Liver (tissue), 9 donors: ENCODE results near the gene NAGS. TPM values are rescaled to one million over a fixed set of nuclear protein-coding genes. Genes with fewer than 3 reads are reported as not detected.

Experiments
- DNase-seq: peaks from one replicate; pipeline ENCODE4 v3.0.0-alpha.2; 2017; ENCODE audit warnings: low spot score
- H3K27ac ChIP-seq, 2 donors: one replicate each; pipeline ENCODE4 v1.7.0; 2013; ENCODE audit warnings: inconsistent platforms in 2 of 2, low read length in 2 of 2, control low read depth in 1 of 2, low read depth in 1 of 2, mild to moderate bottlenecking in 1 of 2
- H3K27me3 ChIP-seq, 4 donors: one replicate each; pipeline versions ENCODE4 v1.6.1 to v1.7.0; 2013; ENCODE audit warnings: low read length in 3 of 4, inconsistent platforms in 1 of 4, mild to moderate bottlenecking in 1 of 4, moderate library complexity in 1 of 4; ENCODE audit not compliant: control insufficient read depth in 4 of 4, insufficient read depth in 4 of 4
- H3K36me3 ChIP-seq, 4 donors: one replicate each; pipeline versions ENCODE4 v1.6.1 to v1.7.0; 2013; ENCODE audit warnings: low read length in 3 of 4, mild to moderate bottlenecking in 3 of 4, low read depth in 1 of 4, moderate library complexity in 1 of 4; ENCODE audit not compliant: control insufficient read depth in 4 of 4, insufficient read depth in 3 of 4
- H3K4me1 ChIP-seq, 4 donors: one replicate each; pipeline versions ENCODE4 v1.6.1 to v1.7.0; 2013; ENCODE audit warnings: low read length in 3 of 4, mild to moderate bottlenecking in 3 of 4, moderate library complexity in 1 of 4; ENCODE audit not compliant: control insufficient read depth in 4 of 4, insufficient read depth in 4 of 4
- H3K4me3 ChIP-seq, 3 donors: one replicate each; pipeline versions ENCODE4 v1.6.1 to v1.7.0; 2013; ENCODE audit warnings: low read length in 3 of 3, control low read depth in 1 of 3, low read depth in 1 of 3, mild to moderate bottlenecking in 1 of 3
- H3K9ac ChIP-seq, 2 donors: one replicate each; pipeline ENCODE4 v1.7.0; 2013; ENCODE audit warnings: low read length in 2 of 2, mild to moderate bottlenecking in 2 of 2, moderate library complexity in 2 of 2, control low read depth in 1 of 2, low read depth in 1 of 2
- H3K9me3 ChIP-seq, 4 donors: one replicate each; pipeline versions ENCODE4 v1.6.1 to v1.7.0; 2013; ENCODE audit warnings: low read length in 3 of 4; ENCODE audit not compliant: control insufficient read depth in 4 of 4
- FOXA2 ChIP-seq: IDR thresholded peaks from 2 replicates; pipeline ENCODE4 v1.6.1; 2016; ENCODE audit warnings: antibody characterized with exemption
- GABPA ChIP-seq, 2 donors: IDR thresholded peaks in 1 of 2; conservative IDR thresholded peaks in 1 of 2; 2 replicates each; pipeline ENCODE4 v1.6.1; 2016; ENCODE audit warnings: antibody characterized with exemption in 2 of 2, mild to moderate bottlenecking in 1 of 2, moderate library complexity in 1 of 2
- HNF4A ChIP-seq, 2 donors: conservative IDR thresholded peaks; 2 replicates each; pipeline ENCODE4 v1.6.1; 2016; ENCODE audit warnings: antibody characterized with exemption in 2 of 2, mild to moderate bottlenecking in 2 of 2
- HNF4G ChIP-seq: IDR thresholded peaks from 2 replicates; pipeline ENCODE4 v1.6.1; 2016; ENCODE audit warnings: antibody characterized with exemption
- NR2F2 ChIP-seq: IDR thresholded peaks from 2 replicates; pipeline ENCODE4 v1.6.1; 2016; ENCODE audit warnings: antibody characterized with exemption
- RAD21 ChIP-seq, 2 donors: IDR thresholded peaks; 2 replicates each; pipeline ENCODE4 v1.6.1; 2016; ENCODE audit warnings: antibody characterized with exemption in 2 of 2, mild to moderate bottlenecking in 2 of 2
- RXRA ChIP-seq, 2 donors: IDR thresholded peaks; 2 replicates each; pipeline ENCODE4 v1.6.1; 2017 to 2018; ENCODE audit warnings: antibody characterized with exemption in 2 of 2, mild to moderate bottlenecking in 1 of 2
- SP1 ChIP-seq: IDR thresholded peaks from 2 replicates; pipeline ENCODE4 v1.6.1; 2018; ENCODE audit warnings: antibody characterized with exemption, mild to moderate bottlenecking
- YY1 ChIP-seq: IDR thresholded peaks from 2 replicates; pipeline ENCODE4 v1.6.1; 2016; ENCODE audit warnings: antibody characterized with exemption, mild to moderate bottlenecking
- ZBTB33 ChIP-seq: IDR thresholded peaks from 2 replicates; pipeline ENCODE4 v1.6.1; 2016; ENCODE audit warnings: antibody characterized with exemption
- WGBS: extraction: QIAGEN DNeasy Blood & Tissue Kit; methylation state at CpG from one replicate; pipeline ENCODE4 v1.1.7; 2013; 5-methylcytosine and 5-hydroxymethylcytosine counted together
- polyA plus RNA-seq, 2 donors: library from polyadenylated mRNA; stranded (reverse) in 1 of 2; unstranded in 1 of 2; fragments of 200-250 nt in 1 of 2; fragments of >200 nt in 1 of 2; fragmentation: Nextera tagmentation in 1 of 2; extraction: Ambion mirVana in 1 of 2; gene quantifications; one replicate each; pipeline versions ENCODE4 v1.2.1 to v1.2.3, GENCODE V29; 2013 to 2015
- total RNA-seq, 2 donors: library from RNA; depleted of rRNA; stranded (reverse); fragments of >200 nt; gene quantifications; one replicate each; pipeline ENCODE4 v1.2.3, GENCODE V29; 2014
- TF ChIP-seq, protein P1 (sequence below): IDR thresholded peaks from 2 replicates; pipeline ENCODE4 v1.6.1; 2016; ENCODE audit warnings: antibody characterized with exemption
- TF ChIP-seq, protein P2 (sequence below): fragments of 150-350 bp; IDR thresholded peaks from 2 replicates; pipeline ENCODE4 v1.5.1; 2017; ENCODE audit warnings: improper control_type of control experiment, low read depth, low read length; ENCODE audit not compliant: missing input control
- TF ChIP-seq, protein P3 (sequence below): IDR thresholded peaks from 2 replicates; pipeline ENCODE4 v1.6.1; 2016; ENCODE audit warnings: antibody characterized with exemption
- TF ChIP-seq, protein P4 (sequence below): IDR thresholded peaks from 2 replicates; pipeline ENCODE4 v1.6.1; 2016; ENCODE audit warnings: antibody characterized with exemption, mild to moderate bottlenecking
- donor health status: healthy.
- donor health status: healthy.
- donor health status: healthy.
- donor health status: healthy.
- donor health status: healthy.

Gene NAGS
- total and polyA plus RNA-seq, 4 donors, result 21.5 to 29.8 (median 28.2) TPM

- H3K4me1 ChIP-seq, result peaks cover 0 to 6% (median 0%) of the 10 kb centered on the region in 4 donors
- TF ChIP-seq HNF4G, result no peak
- TF ChIP-seq RAD21 (IDR thresholded peaks at IDR 0.05), result no peak
- no peak for TF ChIP-seq HNF4A (conservative IDR thresholded peaks at IDR 0.05)
- no peak for TF ChIP-seq ZBTB33
- TF ChIP-seq, protein P1, sequence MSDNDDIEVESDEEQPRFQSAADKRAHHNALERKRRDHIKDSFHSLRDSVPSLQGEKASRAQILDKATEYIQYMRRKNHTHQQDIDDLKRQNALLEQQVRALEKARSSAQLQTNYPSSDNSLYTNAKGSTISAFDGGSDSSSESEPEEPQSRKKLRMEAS, result no peak
- no peak for TF ChIP-seq GABPA (IDR thresholded peaks at IDR 0.05 in 1 of 2, conservative IDR thresholded peaks at IDR 0.05 in 1 of 2)
- no peak for TF ChIP-seq SP1
- no peak for TF ChIP-seq YY1
- TF ChIP-seq, protein P2, sequence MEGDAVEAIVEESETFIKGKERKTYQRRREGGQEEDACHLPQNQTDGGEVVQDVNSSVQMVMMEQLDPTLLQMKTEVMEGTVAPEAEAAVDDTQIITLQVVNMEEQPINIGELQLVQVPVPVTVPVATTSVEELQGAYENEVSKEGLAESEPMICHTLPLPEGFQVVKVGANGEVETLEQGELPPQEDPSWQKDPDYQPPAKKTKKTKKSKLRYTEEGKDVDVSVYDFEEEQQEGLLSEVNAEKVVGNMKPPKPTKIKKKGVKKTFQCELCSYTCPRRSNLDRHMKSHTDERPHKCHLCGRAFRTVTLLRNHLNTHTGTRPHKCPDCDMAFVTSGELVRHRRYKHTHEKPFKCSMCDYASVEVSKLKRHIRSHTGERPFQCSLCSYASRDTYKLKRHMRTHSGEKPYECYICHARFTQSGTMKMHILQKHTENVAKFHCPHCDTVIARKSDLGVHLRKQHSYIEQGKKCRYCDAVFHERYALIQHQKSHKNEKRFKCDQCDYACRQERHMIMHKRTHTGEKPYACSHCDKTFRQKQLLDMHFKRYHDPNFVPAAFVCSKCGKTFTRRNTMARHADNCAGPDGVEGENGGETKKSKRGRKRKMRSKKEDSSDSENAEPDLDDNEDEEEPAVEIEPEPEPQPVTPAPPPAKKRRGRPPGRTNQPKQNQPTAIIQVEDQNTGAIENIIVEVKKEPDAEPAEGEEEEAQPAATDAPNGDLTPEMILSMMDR, result no peak
- TF ChIP-seq, protein P3, sequence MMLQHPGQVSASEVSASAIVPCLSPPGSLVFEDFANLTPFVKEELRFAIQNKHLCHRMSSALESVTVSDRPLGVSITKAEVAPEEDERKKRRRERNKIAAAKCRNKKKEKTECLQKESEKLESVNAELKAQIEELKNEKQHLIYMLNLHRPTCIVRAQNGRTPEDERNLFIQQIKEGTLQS, result no peak
- TF ChIP-seq NR2F2, result no peak
- no peak for TF ChIP-seq RXRA (IDR thresholded peaks at IDR 0.05)
- TF ChIP-seq FOXA2, result no peak
- DNase-seq, result no peak
Measured at GRCh38 chr17:43962479-43962878, 41.9 kb upstream of the NAGS start.

DNA sequence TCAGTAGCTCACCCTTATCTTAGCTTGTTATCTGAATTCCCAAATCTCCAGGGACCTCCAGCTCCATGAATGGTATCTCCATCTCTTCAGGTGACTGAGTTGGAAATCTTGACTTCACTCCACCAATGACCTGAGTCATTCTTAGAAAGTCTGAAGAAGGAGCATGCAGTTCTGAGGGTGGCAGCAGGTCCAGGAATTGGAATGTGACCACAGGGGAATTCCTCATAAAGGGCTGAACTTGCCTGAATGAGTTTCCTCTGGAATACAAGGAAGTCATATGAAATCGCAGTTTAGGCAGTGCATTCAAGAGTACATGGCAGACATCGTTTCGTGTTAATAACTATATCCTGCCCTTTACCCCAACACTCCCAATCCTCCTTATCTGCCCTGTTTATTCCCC lies 38.1 kb upstream of the NAGS start:
- H3K9me3 ChIP-seq, result no peaks in the 10 kb centered on the region
- WGBS, result 79% methylated on average over 3 of the region's 3 CpGs
- no peak overlapping the region for H3K27ac ChIP-seq
- no peak overlapping the region for H3K9ac ChIP-seq
- no peaks in the 10 kb centered on the region for H3K27me3 ChIP-seq
- TF ChIP-seq NR2F2, result no peak
- TF ChIP-seq GABPA (IDR thresholded peaks at IDR 0.05 in 1 of 2, conservative IDR thresholded peaks at IDR 0.05 in 1 of 2), result no peak
- no peak for TF ChIP-seq RAD21 (IDR thresholded peaks at IDR 0.05)
- TF ChIP-seq, protein P4, sequence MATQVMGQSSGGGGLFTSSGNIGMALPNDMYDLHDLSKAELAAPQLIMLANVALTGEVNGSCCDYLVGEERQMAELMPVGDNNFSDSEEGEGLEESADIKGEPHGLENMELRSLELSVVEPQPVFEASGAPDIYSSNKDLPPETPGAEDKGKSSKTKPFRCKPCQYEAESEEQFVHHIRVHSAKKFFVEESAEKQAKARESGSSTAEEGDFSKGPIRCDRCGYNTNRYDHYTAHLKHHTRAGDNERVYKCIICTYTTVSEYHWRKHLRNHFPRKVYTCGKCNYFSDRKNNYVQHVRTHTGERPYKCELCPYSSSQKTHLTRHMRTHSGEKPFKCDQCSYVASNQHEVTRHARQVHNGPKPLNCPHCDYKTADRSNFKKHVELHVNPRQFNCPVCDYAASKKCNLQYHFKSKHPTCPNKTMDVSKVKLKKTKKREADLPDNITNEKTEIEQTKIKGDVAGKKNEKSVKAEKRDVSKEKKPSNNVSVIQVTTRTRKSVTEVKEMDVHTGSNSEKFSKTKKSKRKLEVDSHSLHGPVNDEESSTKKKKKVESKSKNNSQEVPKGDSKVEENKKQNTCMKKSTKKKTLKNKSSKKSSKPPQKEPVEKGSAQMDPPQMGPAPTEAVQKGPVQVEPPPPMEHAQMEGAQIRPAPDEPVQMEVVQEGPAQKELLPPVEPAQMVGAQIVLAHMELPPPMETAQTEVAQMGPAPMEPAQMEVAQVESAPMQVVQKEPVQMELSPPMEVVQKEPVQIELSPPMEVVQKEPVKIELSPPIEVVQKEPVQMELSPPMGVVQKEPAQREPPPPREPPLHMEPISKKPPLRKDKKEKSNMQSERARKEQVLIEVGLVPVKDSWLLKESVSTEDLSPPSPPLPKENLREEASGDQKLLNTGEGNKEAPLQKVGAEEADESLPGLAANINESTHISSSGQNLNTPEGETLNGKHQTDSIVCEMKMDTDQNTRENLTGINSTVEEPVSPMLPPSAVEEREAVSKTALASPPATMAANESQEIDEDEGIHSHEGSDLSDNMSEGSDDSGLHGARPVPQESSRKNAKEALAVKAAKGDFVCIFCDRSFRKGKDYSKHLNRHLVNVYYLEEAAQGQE, result no peak
- H3K36me3 ChIP-seq, result no peaks in the 10 kb centered on the region
- DNase-seq, result no peak
- H3K4me1 ChIP-seq, result peaks cover 0 to 14% (median 4%) of the 10 kb centered on the region in 4 donors
- no peak overlapping the region for H3K4me3 ChIP-seq

More at GRCh38 chr17:43962479-43962878, 41.9 kb upstream of the NAGS start:
- H3K4me3 ChIP-seq, result no peak overlapping the region
- no peak overlapping the region for H3K9ac ChIP-seq
- no peak overlapping the region for H3K27ac ChIP-seq
- H3K27me3 ChIP-seq, result no peaks in the 10 kb centered on the region
- H3K36me3 ChIP-seq, result no peaks in the 10 kb centered on the region
- H3K9me3 ChIP-seq, result no peaks in the 10 kb centered on the region
- 78% methylated on average over 7 of the region's 7 CpGs for WGBS
